Ishikawa (cell line): Measurements from ENCODE around the gene SRGAP2.
"Not testable (repeated sequence)": the region's sequence is repeated elsewhere in the genome, so short reads cannot be mapped to it uniquely, and the experiment has no call there.

ENCODE experiments used
- CEBPB ChIP-seq: IDR thresholded peaks from 2 replicates; pipeline ENCODE4 v1.6.1; 2012
- CREB1 ChIP-seq: IDR thresholded peaks from 2 replicates; pipeline ENCODE4 v1.6.1; 2012; ENCODE audit warnings: low read depth
- EGR1 ChIP-seq: IDR thresholded peaks from 2 replicates; pipeline ENCODE4 v1.6.1; 2012
- RAD21 ChIP-seq: IDR thresholded peaks from 2 replicates; pipeline ENCODE4 v1.6.1; 2012; ENCODE audit warnings: low read depth

DNA sequence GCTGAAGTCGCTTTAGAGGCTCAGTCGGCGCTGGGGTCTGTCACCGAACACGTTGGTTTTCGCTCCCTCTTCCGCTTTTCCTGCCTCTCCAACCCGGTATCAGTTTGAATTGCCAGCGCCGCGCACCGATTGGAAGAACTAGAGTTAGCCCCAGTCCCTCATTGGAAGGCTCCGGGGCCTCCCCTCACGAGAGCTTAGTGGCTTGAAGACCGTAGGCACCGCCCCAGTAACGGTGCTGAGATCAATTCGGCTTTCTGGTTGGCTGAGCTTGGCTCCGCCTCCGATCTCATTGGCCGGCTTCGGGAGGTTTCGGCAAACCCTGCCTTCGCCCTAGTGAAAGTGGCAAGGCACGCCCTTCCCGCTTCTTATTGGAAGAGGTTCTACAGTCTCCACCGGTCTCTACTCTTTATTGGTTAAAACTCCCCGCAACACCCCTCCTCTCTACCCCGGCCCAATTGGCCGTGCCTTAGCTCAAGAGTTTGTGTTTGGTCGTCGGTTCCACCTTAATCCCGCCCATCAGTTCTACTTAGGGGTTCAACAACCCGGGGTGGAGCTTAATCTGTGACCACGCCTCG lies 465 bp upstream of the SRGAP2 start, which contains the start of gene FAM72A:
- TF ChIP-seq CEBPB, CREB1, EGR1, RAD21: not testable (repeated sequence)
